AG10803 (cell line): ENCODE results near the gene APOA4.

Source experiments
- DNase-seq: peaks from one replicate; pipeline ENCODE4 v3.0.0; 2010; ENCODE audit warnings: low read depth
- H3K4me3 ChIP-seq: 2 replicates; pipeline ENCODE4 v1.5.1; 2011; ENCODE audit warnings: mild to moderate bottlenecking, low read length, control low read depth
- TF ChIP-seq, protein P1 (sequence below): conservative IDR thresholded peaks from 2 replicates; pipeline ENCODE4 v1.5.1; 2011; ENCODE audit warnings: mild to moderate bottlenecking, low read length, control low read depth, inconsistent platforms

The APOA4 gene

GRCh38 chr11:116813781-116814471, 9.2 kb downstream of the APOA4 start:
- no peak overlapping the region for H3K4me3 ChIP-seq
- no peak for DNase-seq
- TF ChIP-seq, protein P1, sequence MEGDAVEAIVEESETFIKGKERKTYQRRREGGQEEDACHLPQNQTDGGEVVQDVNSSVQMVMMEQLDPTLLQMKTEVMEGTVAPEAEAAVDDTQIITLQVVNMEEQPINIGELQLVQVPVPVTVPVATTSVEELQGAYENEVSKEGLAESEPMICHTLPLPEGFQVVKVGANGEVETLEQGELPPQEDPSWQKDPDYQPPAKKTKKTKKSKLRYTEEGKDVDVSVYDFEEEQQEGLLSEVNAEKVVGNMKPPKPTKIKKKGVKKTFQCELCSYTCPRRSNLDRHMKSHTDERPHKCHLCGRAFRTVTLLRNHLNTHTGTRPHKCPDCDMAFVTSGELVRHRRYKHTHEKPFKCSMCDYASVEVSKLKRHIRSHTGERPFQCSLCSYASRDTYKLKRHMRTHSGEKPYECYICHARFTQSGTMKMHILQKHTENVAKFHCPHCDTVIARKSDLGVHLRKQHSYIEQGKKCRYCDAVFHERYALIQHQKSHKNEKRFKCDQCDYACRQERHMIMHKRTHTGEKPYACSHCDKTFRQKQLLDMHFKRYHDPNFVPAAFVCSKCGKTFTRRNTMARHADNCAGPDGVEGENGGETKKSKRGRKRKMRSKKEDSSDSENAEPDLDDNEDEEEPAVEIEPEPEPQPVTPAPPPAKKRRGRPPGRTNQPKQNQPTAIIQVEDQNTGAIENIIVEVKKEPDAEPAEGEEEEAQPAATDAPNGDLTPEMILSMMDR = no peak

GRCh38 chr11:116813170-116813569, 9.9 kb downstream of the APOA4 start:
- DNase-seq = no peak
- no peak overlapping the region for H3K4me3 ChIP-seq
- TF ChIP-seq, protein P1 = no peak

DNA sequence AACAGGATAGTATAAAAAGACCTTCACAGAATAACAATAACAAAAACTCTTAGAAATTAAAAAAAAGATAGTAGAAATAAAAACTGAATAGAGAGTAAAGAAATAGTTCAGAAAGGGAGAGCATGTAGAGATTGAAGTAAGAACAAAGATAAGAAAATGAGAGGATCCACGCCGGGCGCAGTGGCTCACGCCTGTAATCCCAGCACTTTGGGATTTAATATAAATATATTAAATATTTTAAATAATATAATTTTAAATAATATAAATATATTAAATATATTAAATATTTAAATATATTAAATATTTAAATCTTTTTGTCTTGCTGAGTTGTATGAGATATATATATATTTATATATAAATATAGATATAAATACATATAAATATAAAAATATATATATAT, 11.0 kb downstream of the APOA4 start:
- DNase-seq = no peak
- H3K4me3 ChIP-seq = no peak overlapping the region
- TF ChIP-seq, protein P1 = no peak

- TF ChIP-seq, protein P1 = no peak
- DNase-seq = no peak
- H3K4me3 ChIP-seq = no peak overlapping the region
These were observed 11.9 kb downstream of the APOA4 start for GRCh38 chr11:116811194-116811593.

DNA sequence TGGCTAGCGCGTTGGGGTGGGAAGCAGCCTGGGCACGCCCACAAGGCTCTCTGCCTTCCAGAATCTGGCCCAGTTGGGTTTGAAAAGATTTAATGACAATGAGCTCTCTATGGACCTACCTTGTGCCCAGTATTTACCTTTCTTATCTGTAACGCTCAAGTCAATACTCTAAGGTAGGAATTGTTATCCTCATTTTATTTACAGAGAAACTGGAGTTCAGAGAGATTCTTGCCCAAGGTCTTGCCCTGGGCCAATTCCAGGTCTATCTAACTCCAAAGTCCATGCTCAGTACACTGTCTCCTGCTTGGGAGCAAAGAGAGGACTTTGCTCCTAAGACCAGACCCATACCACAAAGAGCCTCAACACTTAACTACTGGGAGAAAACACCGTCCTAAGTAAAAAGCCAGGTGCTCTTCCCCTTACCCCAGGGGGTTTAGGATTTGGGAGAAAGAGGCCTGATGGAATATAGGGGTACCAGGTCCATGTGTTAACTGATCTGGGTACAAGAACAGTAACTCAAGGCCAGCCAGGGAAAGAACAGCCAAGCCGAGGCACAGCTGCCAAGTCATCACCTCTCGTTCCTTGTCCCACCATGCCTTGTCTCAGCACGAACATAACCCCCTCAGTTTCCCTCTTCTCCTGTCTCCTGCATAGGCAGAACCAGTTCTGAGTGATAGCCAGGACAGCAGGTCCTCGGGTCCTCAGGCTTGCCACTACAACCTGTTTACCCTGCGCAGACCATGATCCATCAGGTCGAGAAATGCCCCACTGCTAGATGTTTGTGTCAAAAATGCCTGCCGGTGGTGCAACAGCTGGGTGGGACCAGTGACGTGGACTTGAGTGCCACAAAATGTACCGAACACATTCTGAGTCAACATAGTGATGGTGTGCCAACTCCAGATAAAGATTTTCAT, 14.6 kb downstream of the APOA4 start:
- peak; percentile 47 for DNase-seq
- H3K4me3 ChIP-seq = no peak overlapping the region
- TF ChIP-seq, protein P1 = no peak

GRCh38 chr11:116807601-116808261, 15.4 kb downstream of the APOA4 start:
- DNase-seq = no peak
- TF ChIP-seq, protein P1 = no peak
- no peak overlapping the region for H3K4me3 ChIP-seq
